GM23338 (cell line): ENCODE data around the gene EFNB2. TPM values are rescaled to one million over a fixed set of nuclear protein-coding genes. Genes with fewer than 3 reads are reported as not detected.

ENCODE experiments used
- ATAC-seq: fragments of 200-7000 bp; cut with Tn5 transposase; 3 replicates; pipeline ENCODE4 v1.9.1; 2020
- DNase-seq: peaks from one replicate; pipeline ENCODE4 v3.0.0-alpha.2; 2015; ENCODE audit warnings: low spot score
- H2AFZ ChIP-seq: fragments of 200-600 bp; sonication (generic); 2 replicates; pipeline ENCODE4 v1.8.0; 2016; ENCODE audit warnings: antibody characterized with exemption, mild to moderate bottlenecking, moderate library complexity
- H3F3A ChIP-seq: fragments of 200-600 bp; sonication (generic); replicated peaks from 2 replicates; pipeline ENCODE4 v1.8.0; 2017; ENCODE audit warnings: antibody characterized with exemption, mixed run types, low read depth
- H3K27ac ChIP-seq: fragments of 200-600 bp; sonication (generic); 2 replicates; pipeline ENCODE4 v1.6.1; 2016; ENCODE audit warnings: low read depth
- H3K27me3 ChIP-seq: fragments of 200-600 bp; sonication (generic); 2 replicates; pipeline ENCODE4 v1.8.0; 2016; ENCODE audit warnings: mild to moderate bottlenecking, mixed run types, moderate library complexity; ENCODE audit not compliant: insufficient read depth
- H3K36me3 ChIP-seq: fragments of 200-600 bp; sonication (generic); 2 replicates; pipeline ENCODE4 v1.8.0; 2016; ENCODE audit warnings: mild to moderate bottlenecking; ENCODE audit not compliant: insufficient read depth
- H3K4me1 ChIP-seq: fragments of 200-600 bp; sonication (generic); 2 replicates; pipeline ENCODE4 v1.8.0; 2016; ENCODE audit warnings: mild to moderate bottlenecking, moderate library complexity; ENCODE audit not compliant: insufficient read depth
- H3K4me2 ChIP-seq: fragments of 200-600 bp; sonication (generic); 2 replicates; pipeline ENCODE4 v1.7.1; 2017; ENCODE audit warnings: mixed run types
- H3K4me3 ChIP-seq: fragments of 200-600 bp; sonication (generic); 2 replicates; pipeline ENCODE4 v1.6.1; 2016; ENCODE audit warnings: mixed run types
- H3K79me2 ChIP-seq: fragments of 200-600 bp; sonication (generic); replicated peaks from 2 replicates; pipeline ENCODE4 v1.8.0; 2017; ENCODE audit warnings: mild to moderate bottlenecking; ENCODE audit not compliant: insufficient read depth
- H3K9me2 ChIP-seq: fragments of 200-600 bp; sonication (generic); 2 replicates; pipeline ENCODE4 v1.8.0; 2017; ENCODE audit not compliant: insufficient read depth
- H4K20me1 ChIP-seq: fragments of 200-600 bp; sonication (generic); replicated peaks from 2 replicates; pipeline ENCODE4 v1.8.0; 2017; ENCODE audit warnings: mild to moderate bottlenecking; ENCODE audit not compliant: insufficient read depth
- H3K27ac Mint-ChIP-seq: 2 replicates; pipeline ENCODE4 v1.8.0; 2020; ENCODE audit warnings: inconsistent platforms, mild to moderate bottlenecking, moderate library complexity, mixed read lengths
- H3K27me3 Mint-ChIP-seq: 3 replicates; pipeline ENCODE4 v1.8.0; 2022; ENCODE audit warnings: low read depth, mild to moderate bottlenecking, moderate library complexity, mixed read lengths, inconsistent platforms; ENCODE audit not compliant: insufficient read depth, poor library complexity
- H3K36me3 Mint-ChIP-seq: 3 replicates; pipeline ENCODE4 v1.8.0; 2021; ENCODE audit warnings: low read depth, mild to moderate bottlenecking, inconsistent platforms, moderate library complexity, mixed read lengths
- H3K4me1 Mint-ChIP-seq: 3 replicates; pipeline ENCODE4 v1.8.0; 2020; ENCODE audit warnings: mild to moderate bottlenecking, inconsistent platforms, mixed read lengths
- H3K4me3 Mint-ChIP-seq: 3 replicates; pipeline ENCODE4 v1.8.0; 2021; ENCODE audit warnings: moderate library complexity, mild to moderate bottlenecking, inconsistent platforms, mixed read lengths
- H3K9me3 Mint-ChIP-seq: 3 replicates; pipeline ENCODE4 v1.8.0; 2020; ENCODE audit warnings: moderate library complexity, mild to moderate bottlenecking, inconsistent platforms, mixed read lengths
- CREB1 ChIP-seq: fragments of 250-450 bp; sonication (Bioruptor Pico); IDR thresholded peaks from 2 replicates; pipeline ENCODE4 v1.5.0; 2020; ENCODE audit warnings: low read depth, mild to moderate bottlenecking, moderate library complexity
- CTCF ChIP-seq, 2 experiments: fragments of 200-600 bp in 1 of 2; sonication (generic) in 1 of 2; conservative IDR thresholded peaks; 2 replicates each; pipeline versions ENCODE4 v1.5.1 to v1.6.1; 2016 to 2017; ENCODE audit warnings: antibody characterized with exemption in 2 of 2, low read depth in 2 of 2, mild to moderate bottlenecking in 2 of 2, moderate library complexity in 1 of 2
- EZH2 ChIP-seq: fragments of 200-600 bp; sonication (generic); IDR thresholded peaks from one replicate; pipeline ENCODE4 v1.8.0; 2017; ENCODE audit warnings: antibody characterized with exemption, mild to moderate bottlenecking, low read depth; ENCODE audit not compliant: unreplicated experiment
- EZH2phosphoT487 ChIP-seq: fragments of 200-600 bp; sonication (generic); IDR thresholded peaks from one replicate; pipeline ENCODE4 v1.8.1; 2018; ENCODE audit warnings: antibody characterized with exemption; ENCODE audit not compliant: unreplicated experiment
- JUNB ChIP-seq: IDR thresholded peaks from one replicate; pipeline ENCODE4 v1.6.1; 2016; ENCODE audit warnings: antibody characterized with exemption; ENCODE audit not compliant: unreplicated experiment
- NANOG ChIP-seq: IDR thresholded peaks from 2 replicates; pipeline ENCODE4 v1.6.1; 2016; ENCODE audit warnings: antibody characterized with exemption, borderline replicate concordance
- POLR2AphosphoS5 ChIP-seq: IDR thresholded peaks from 2 replicates; pipeline ENCODE4 v1.6.1; 2016; ENCODE audit warnings: antibody characterized with exemption, low read depth
- REST ChIP-seq: IDR thresholded peaks from one replicate; pipeline ENCODE4 v1.6.1; 2018; ENCODE audit warnings: antibody characterized with exemption; ENCODE audit not compliant: unreplicated experiment
- STAT1 ChIP-seq: IDR thresholded peaks from one replicate; pipeline ENCODE4 v1.6.1; 2016; ENCODE audit warnings: antibody characterized with exemption; ENCODE audit not compliant: unreplicated experiment
- ZNF114 ChIP-seq: fragments of 250-450 bp; sonication (Bioruptor Pico); IDR thresholded peaks from 2 replicates; pipeline ENCODE4 v1.5.0; 2020; ENCODE audit warnings: mild to moderate bottlenecking, moderate library complexity
- ZNF331 ChIP-seq: fragments of 250-450 bp; sonication (Bioruptor Pico); IDR thresholded peaks from 2 replicates; pipeline ENCODE4 v1.5.0; 2020; ENCODE audit warnings: low read depth, mild to moderate bottlenecking, moderate library complexity
- ZNF462 ChIP-seq: fragments of 250-450 bp; sonication (Bioruptor Pico); IDR thresholded peaks from 2 replicates; pipeline ENCODE4 v1.5.0; 2020; ENCODE audit warnings: mild to moderate bottlenecking, moderate library complexity
- polyA plus RNA-seq: library from polyadenylated mRNA; unstranded; fragments of >200 nt; fragmentation: Nextera tagmentation; extraction: Ambion mirVana; gene quantifications from 2 replicates; pipeline ENCODE4 v1.2.1, GENCODE V29; 2016
- total RNA-seq: library from RNA; depleted of rRNA; stranded (reverse); fragments of >200 nt; shearing (Covaris generic); gene quantifications from 2 replicates; pipeline ENCODE4 v1.2.3, GENCODE V29; 2014
- TF ChIP-seq, protein P1 (sequence below): IDR thresholded peaks from 2 replicates; pipeline ENCODE4 v1.6.1; 2016; ENCODE audit warnings: antibody characterized with exemption

The EFNB2 gene
- total and polyA plus RNA-seq, 2 experiments from 2014 or later, result 5.7 to 10.9 TPM

GRCh38 chr13:106481919-106482318 lies 53.5 kb downstream of the EFNB2 start:
- Histone ChIP-seq H3F3A (no peaks in the 10 kb centered on the region), H3K27ac (no peak overlapping the region), H2AFZ (no peak overlapping the region), H3K4me3 (no peak overlapping the region), H4K20me1 (no peaks in the 10 kb centered on the region), H3K4me1 (peaks cover 6% of the 10 kb centered on the region), H3K36me3 (no peaks in the 10 kb centered on the region), H3K9me2 (no peaks in the 10 kb centered on the region; the same call in 1 of the 2 replicates), H3K79me2 (no peaks in the 10 kb centered on the region), H3K4me2 (no peak overlapping the region), H3K27me3 (no peaks in the 10 kb centered on the region)
- Mint-ChIP-seq H3K36me3 (no peaks in the 10 kb centered on the region), H3K27ac (no peak overlapping the region), H3K4me1 (peaks cover 20% of the 10 kb centered on the region), H3K4me3 (no peak overlapping the region), H3K27me3 (peaks cover 4% of the 10 kb centered on the region), H3K9me3 (no peaks in the 10 kb centered on the region)
- ATAC-seq, result no peak
- TF ChIP-seq ZNF114 (CRISPR knock-in tag) (no peak), STAT1 (no peak), NANOG (no peak), CTCF (conservative IDR thresholded peaks at IDR 0.05; ENCODE audit: low read depth in 2 of 2) (no peak), JUNB (no peak), CREB1 (CRISPR knock-in tag) (no peak), POLR2AphosphoS5 (no peak), EZH2phosphoT487 (no peak), ZNF331 (CRISPR knock-in tag) (no peak), EZH2 (no peak), ZNF462 (no peak), REST (no peak)
- TF ChIP-seq, protein P1, sequence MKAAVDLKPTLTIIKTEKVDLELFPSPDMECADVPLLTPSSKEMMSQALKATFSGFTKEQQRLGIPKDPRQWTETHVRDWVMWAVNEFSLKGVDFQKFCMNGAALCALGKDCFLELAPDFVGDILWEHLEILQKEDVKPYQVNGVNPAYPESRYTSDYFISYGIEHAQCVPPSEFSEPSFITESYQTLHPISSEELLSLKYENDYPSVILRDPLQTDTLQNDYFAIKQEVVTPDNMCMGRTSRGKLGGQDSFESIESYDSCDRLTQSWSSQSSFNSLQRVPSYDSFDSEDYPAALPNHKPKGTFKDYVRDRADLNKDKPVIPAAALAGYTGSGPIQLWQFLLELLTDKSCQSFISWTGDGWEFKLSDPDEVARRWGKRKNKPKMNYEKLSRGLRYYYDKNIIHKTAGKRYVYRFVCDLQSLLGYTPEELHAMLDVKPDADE, result no peak
- DNase-seq, result no peak
